ENCODE data around the gene RNF144A.
"Not testable (repeated sequence)": the region's sequence is repeated elsewhere in the genome, so short reads cannot be mapped to it uniquely, and the experiment has no call there.

RNF144A gene

DNA sequence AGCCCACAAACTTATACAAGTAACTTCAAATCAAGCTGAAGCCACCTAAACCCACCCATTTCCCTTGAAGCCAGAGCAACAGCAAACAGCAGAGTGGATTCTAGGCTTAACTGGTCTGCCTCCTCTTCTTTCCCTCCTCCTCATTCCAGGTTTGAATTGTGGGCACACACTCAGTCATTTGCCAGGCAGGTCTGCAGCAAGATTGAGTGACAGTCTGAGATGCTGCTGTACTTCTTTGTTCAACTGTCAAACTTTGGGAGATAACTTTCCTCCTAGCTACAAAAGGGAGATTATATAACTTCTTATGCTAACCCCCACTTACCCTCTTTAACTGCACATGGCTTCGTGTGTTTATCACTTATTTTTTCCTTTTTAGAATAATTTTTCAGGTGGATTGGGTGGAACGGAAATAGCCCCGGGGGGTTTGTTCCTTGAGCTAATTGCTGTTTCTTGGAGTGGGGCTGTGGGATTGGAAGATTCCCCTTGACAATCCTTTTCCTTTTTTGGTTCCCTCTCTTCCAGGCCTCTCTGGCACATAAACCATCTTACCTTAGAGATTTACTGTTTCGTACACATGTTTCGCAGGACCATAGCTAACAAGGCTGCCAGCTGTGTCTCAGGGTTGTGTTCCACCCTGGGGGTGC is 55.0 kb downstream of the RNF144A start:
- DNase-seq (ENCODE audit: low read depth in 2 of 2) = no peak

DNA sequence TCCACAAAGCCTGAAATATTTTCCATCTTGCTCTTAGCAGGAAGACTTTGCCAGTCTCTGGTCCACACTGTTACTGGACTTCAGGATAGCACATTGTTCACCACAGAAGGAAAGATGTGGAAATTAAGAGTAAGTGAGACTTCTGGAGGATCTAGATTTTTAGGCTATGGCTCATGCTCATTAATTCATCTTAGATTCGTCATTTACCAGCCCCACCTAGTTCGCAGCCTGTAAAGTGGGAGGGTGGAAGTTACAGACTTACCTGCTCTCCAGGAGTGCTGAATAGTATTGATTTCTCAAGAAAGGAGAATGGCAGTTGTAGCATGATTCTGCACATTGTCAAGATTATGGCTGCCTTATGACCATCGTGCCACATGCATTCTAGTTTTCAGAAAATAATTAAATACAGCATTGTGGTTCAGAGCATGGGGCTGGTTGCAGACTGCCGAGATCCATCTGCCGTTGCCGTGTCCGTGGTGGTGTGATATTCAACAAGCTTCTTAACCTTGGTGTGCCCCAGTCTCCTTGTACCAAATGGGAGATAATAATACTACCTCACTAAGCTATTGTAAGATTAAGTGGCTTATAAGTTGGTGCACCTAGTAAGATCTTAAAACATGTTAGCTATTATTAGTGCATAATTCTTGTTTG is 56.8 kb downstream of the RNF144A start:
- no peak for DNase-seq (ENCODE audit: low read depth in 2 of 2)

DNA sequence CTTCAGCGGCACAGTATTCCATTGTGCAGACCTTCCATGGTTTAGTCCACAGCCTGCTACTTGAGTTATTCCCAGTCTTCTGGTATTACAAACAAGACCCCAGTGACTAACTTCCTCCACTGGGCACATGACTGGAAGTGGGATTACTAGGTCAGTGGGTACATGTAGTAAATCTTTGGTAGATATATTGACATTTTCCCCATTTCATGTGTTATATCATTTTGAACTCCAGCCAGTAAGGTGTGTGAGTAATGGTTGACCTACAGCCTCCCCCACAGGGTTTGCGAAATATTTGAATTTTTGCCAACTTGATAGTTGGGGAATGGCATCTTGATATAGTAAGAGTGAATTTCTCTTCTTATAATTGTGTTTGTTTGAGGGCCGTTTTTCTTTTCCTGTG is 58.8 kb downstream of the RNF144A start:
- DNase-seq (ENCODE audit: low read depth in 2 of 2) = no peak

DNA sequence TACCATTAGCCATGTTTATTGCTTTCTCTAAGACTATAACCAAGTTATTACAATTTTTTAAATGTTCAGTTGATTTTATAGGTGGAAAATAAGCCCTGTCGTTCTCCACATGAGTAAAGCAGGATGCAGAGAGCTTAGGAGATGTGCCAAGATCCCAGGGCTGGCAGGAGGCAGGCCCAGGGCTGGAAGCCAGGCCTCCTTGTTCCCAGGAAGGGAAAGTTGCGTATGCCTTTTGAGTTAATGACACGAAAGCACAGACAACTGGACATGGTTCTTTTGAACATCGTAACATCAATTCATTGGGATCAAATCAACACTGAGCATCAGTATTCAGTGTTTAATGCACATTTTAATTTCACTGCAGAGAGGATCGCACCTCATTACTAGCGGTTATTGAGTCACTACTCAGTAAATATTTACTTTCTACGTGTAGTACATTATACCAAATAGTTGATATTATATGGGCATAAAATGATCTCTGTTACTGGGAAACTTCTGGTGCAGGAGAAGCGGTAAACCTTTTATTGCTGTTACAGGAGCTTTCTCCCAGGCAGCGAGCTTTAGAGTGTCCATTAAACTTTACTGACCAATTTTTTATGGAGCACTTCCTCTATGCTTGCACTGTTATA is 60.0 kb downstream of the RNF144A start:
- no peak for DNase-seq (ENCODE audit: low read depth in 2 of 2)

DNA sequence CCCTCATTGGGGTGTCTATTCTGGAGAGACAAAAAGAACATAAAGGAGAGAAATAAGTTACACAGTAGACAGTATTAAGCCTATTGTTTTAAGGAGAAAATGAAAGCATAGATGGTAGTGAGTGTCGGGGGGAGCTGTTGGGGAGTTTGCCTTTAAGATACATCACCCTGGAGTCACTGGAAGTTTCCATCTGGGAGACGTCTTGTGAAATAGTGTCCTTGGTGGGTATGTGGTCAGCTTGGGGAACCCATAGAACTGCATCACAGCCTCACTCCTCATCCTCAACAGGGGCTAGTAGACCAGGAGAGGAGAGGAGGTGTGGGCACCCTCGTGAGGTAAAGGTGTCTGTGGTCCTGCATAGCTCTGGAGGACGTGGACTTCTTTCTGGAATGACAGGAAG is 60.6 kb downstream of the RNF144A start:
- DNase-seq (ENCODE audit: low read depth in 2 of 2) = no peak

DNA sequence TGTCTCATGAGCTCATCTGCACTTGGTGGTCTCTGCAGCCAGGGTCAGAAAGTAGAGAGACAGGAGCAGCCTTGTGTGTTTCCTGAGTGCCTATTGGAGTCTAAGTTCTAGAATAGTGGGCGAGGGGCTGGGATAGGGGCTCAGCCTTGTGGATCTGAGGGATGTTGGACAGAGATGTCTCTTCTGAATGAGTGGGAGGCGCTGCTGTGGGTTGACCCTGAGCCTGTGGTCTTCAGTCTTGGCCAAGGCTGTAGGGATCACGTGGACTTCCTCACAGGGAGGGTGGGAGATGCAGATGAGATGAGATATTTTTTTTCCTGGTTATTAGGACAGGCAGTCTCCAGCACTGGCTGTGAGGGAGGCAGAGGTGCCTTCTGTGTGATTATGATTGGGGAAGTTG is 61.8 kb downstream of the RNF144A start:
- DNase-seq (ENCODE audit: low read depth in 2 of 2) = no peak

DNA sequence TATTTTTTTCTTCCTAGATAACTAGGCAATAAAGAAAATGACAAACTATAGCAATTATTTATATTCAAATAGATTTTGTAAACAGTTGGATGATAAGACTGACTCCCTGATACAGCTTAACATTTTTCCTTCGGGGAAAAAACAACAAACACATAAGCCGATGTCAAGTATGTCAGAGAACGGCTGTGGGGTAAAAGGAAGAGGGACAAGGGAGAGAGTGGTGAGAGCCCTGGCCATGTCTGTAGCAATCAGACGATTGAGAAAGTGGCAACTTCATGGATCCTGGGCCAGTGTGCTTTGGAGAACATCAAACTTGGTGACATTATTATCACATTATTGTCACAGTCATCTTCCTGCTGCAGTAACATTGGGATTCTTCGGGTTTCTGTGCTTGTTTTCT is 65.2 kb downstream of the RNF144A start:
- DNase-seq (ENCODE audit: low read depth in 2 of 2) = no peak

DNA sequence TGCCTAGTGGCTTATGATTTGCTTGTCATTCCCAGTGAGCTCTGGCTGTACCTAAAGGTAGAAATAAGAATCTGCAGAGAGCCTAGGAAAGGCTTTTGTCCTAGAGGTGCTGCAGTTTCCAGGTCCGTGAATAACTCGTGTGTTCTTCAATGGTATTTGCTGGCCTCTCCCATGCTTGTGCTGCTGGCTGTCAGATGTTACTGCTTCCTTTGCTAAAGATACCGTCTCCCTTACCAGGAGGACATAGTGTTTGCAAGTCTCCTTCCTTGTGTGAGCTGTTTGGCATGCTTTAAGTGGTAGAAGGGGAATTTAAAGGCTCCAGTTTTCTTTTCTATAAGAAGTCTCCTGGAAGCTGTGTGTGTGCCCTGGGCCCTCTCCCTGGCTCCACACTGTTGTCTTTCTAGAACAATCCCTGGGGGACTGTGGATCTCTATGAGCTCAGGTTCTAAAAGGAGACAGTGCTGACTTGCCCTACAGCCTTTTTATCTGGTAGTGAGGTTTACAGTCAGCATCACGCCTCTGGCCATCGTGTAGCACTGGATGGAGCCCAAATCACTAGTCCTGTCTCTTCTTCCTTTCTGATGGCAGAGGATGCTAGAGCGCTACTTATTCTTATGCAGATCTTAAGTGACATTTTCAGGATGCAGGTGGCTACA is 65.8 kb downstream of the RNF144A start:
- no peak for DNase-seq (ENCODE audit: low read depth in 2 of 2)

DNA sequence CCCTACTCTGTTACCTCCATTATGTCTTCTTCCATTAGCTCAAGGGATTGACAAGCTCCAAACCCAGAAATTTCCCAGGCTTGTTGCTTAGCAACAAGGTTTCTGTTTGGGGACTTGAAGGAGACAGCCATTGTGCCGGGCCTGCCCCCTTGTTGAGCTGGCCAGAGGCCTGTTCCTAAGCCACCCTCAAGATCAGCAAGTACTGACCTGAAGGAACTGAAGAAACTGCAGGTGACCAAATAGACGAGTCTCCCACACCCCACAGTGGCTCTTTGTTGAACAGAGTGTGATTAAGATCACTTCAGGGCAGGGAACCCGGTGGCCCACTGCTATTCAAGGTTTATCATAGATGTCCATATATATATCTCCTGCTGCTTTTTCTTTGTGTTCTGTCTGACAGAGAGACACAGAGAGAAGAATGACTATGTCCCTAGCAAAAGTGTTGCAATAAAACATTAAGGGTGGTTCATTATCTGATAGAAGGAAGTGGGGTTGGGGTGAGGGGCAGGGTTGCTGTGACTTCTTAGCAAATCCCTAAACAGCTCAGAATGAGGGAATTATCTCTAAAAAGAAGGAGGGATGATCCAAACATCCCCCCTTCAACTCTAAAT is 69.2 kb downstream of the RNF144A start:
- DNase-seq (ENCODE audit: low read depth in 2 of 2) = no peak

DNA sequence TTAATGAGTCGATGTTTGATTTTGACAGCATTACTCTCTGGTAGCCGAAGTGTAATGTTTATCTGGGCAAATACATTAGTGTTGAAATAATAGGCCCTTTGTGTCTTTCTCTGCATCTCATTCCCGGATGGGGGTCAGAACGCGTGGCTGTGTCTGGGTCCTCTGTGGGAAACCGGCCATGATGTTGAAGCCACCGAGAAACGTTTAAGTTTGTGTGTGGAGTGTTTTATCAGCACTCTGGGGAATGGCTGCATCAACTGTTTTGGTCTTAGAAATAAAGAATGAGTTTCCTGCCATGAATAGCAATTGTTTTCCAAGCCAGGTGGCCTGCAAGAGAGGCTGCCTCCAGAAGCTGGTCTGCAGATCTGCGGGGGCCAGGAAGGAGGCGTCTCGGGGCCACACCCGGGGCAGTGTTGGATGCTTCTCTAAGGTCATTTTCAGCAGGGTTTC is 69.7 kb downstream of the RNF144A start:
- DNase-seq (ENCODE audit: low read depth in 2 of 2) = no peak

DNA sequence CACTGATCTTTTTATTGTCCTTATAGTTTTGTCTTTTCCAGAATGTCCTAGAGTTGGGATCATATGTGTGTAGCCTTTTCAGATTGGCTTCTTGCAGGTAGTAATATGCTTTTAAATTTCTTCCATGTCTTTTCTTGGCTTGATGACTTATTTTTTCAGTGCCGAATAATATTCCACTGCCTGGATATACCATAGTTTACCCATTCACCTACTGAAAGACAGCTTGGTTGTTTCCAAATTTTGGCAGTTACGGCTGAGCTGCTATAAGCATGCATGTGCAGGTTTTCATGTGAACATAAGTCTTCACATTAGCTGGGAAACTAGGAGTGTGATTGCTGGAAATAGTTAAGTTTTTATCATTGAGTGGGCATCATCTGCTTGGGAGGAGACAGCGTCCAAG is 73.7 kb downstream of the RNF144A start:
- DNase-seq (ENCODE audit: low read depth in 2 of 2) = no peak

DNA sequence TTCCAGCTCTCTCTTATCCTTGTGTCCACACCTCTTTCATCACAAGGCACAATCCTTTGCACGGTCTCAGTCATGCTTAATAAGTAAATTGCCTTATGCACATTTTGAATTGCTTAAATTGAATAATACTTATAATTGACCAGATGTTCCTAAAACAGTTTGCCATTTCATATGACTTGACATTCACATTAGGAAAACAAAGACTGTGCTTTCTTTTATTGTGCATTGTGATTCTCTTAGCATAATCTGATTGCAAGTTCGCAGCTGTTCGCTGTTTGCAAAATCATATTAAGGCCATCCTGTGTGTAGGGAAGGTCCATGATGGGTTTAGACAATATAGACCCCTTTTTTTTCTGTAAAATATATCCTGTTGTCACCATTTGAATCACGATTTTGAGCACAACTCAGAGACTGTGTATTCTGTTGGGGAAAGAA is 75.6 kb downstream of the RNF144A start:
- DNase-seq (ENCODE audit: low read depth in 2 of 2) = no peak

DNA sequence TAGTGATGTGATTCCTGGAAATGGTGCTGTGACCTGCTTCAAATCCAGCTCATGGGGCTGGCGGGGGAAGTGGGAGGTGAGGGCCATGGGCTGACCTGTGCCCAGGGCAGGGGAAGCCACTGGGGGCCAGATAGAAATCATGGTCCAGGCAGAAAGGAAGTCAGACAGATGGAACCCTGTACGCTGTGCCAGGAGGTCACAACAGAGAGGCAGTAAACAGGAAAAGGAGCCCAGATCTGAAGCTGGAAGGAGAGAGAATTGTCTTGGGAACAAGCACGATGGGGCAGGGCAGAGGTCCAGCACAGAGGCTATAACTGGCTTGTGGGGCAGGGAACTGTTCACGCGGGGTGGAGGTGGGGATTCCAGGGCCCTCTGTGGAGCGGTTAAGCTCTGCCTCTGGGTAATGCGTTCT is 76.0 kb downstream of the RNF144A start:
- DNase-seq (ENCODE audit: low read depth in 2 of 2) = no peak

DNA sequence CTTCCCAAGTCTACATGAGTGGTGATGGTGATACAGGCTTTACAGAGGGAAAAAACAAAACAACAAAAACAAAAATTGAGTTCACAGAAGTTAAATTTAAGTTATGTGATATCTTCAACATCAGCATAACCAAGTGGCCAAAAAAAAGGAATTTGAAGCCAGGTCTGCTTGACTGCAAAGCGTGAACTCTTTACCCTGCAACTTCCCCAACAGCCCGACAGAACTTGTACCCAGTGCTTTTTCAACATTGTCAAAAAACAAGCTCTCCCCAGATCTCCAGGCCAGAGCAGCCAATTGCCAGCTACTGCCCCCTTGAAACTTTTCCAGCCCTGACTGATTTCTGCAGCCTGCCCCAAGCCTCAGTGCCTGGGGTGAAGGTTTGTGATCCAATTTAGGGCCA is 76.7 kb downstream of the RNF144A start:
- no peak for DNase-seq (ENCODE audit: low read depth in 2 of 2)

DNA sequence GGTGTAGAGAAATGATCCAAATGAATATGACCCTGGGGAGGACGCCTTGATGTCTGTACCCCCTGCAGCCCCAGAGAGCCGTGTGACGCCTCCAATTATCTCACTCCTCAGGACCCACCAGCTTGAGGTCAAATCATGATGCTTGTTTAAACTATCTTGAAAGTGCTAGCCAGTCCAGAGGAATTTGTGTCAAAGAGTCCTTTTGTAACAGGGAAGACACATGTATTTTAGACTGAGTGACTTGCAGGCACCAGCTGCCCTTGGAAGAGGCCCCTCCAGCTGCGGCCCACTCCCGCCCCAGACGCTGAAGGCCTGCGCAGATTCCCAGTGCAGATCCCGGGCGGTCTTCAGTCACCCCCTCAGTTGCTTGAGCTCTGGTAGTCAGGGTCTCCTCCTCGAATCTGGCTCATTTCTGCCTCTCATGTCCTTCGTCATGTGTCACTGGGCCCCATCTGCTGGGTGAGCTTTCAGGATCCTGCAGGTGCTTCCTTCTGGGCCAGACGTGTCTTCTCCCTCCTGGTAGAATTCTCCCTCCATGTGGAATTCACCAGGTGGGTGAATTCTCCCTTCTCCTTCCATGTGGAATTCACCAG is 77.4 kb downstream of the RNF144A start:
- DNase-seq (ENCODE audit: low read depth in 2 of 2) = no peak

DNA sequence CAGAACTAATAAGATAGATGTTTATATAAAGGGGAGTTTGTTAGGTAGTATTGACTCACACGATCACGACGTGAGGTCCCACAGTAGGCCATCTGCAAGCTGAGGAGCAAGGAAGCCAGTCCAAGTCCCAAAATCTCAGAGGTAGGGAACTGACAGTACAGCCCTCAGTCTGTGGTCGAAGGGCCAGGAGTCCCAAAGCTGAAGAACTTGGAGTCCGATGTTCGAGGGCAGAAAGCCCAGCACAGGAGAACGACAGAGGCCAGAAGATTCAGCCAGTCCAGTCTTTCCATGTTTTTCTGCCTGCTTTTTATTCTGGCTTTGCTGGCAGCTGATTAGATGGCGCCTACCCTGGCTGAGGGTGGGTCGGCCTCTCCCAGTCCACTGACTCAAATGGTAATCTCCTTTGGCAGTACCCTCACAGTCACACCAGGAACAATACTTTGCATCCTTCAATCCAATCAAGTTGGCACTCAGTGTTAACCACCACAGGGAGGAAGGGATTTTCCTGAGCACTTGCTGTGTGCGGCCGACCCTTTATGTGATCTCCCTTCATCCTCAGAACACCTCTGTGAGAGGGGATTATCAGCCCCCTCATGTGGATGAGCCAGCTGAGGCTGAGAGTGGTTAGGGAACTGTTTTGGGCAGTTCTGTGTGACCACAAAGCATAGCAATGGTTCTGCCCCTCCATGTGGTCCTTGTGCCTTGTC is 78.3 kb downstream of the RNF144A start:
- no peak for DNase-seq (ENCODE audit: low read depth in 2 of 2)

DNA sequence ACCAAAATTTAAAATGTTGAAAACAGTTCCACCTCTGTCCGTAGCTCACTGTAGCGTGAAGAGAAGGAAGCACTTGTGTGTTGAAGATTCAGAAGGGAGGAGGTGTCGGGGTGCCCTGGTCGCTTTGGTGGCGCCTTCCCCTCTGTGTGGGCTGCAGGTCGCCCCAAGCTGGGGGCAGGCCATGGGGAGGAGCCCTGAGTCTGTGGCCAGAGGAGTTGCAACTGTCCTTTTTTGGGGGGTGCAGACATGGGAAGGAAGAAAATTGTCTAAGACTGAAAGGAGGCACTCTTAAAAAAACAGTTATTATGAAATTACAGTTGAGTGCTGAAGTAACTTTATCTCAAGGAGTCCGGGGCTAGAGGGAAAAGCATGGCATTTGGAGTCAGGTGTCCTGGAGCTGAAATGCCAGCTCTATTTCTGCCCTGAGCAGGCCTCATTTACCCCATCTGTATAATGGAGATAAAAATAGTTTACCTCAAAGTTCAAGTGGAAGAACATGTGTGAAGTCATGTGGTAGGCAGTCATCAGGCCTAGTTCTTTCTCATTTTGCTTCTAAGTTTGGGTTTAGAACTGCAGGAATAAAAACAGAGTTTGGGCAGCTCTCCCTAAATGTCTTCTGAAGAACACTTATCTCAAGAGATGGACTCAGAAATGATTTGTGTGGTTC is 82.1 kb downstream of the RNF144A start:
- DNase-seq (ENCODE audit: low read depth in 2 of 2) = no peak

DNA sequence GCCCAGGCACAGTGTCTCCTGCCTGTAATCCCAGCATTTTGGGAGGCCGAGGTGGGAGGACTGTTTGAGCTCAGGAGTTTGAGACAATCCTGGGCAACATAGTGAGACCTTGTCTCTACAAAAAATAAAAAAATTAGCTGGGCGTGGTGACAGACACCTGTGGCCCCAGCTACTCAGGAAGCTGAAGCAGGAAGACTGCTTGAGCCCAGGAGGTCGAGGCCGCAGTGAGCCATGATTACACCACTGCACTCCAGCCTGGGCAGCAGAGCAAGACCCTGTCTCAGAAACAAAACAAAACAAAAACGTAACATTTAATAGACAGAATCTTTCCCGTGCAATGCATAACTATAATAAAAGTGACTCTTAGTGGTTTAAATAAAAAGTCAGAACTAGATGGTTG is 84.2 kb downstream of the RNF144A start:
- DNase-seq (ENCODE audit: low read depth in 2 of 2) = not testable (repeated sequence)

DNA sequence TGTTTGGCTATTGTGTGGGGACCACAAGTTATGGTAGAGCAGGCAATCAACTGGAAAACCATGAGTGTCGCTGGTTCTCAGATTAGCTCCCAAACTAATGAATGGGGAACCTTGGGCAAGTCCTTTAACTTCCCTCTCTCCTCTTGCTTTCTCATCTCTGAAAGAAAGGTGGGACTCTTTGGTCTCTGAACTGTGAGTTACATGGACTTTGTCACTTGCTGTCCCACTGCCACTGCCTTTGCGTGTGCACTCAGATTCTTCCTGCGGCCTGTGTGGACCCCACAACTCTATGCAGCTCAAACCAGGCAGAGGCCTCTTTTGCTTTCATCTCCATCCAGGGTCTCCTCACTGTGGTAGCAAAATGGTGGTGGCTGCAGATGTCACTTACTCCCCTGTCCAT is 86.7 kb downstream of the RNF144A start:
- no peak for DNase-seq (ENCODE audit: low read depth in 2 of 2)

DNA sequence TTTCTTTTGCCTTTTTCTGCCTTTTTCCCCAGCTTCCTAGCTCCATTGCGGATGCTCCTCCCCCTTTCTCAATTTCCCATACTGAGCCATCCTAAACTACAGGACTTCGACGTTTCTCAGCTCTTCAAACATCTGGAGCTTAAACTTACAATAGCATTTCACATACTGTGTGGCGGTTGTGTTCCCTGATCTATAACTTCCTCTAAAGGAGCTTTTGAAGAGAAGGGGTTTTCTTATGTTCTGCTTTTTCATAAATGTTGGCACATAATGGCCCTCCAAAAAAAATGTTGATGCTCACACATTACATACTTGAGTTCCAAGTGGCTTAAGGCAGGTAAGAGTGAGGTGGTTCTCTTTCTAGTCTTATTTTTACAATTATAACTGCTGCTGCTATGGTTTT is 87.4 kb downstream of the RNF144A start:
- no peak for DNase-seq (ENCODE audit: low read depth in 2 of 2)

DNA sequence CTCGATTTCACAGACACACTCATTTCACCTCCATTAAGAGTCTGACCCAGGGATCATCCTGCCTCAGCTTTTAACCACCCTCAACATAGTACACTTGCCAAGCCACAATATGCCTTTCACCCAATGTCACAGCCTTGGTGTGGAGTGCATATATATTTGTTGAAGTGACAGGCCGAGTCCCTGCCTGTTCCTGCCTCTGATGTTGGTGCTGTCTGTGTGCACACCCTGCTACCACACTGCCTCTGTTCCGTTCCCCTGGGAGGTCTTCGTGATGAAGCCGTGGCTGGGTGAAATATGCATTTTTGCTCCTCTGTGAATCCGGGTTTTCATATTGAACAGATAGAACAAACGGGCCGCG is 90.3 kb downstream of the RNF144A start:
- DNase-seq (ENCODE audit: low read depth in 2 of 2) = no peak
